Measurements from ENCODE around the gene ERBB4. TPM values are rescaled to one million over a fixed set of nuclear protein-coding genes. Genes with fewer than 3 reads are reported as not detected.

The ERBB4 gene
- total RNA-seq, 1 experiment from 2014 or later: 0.04 TPM

DNA sequence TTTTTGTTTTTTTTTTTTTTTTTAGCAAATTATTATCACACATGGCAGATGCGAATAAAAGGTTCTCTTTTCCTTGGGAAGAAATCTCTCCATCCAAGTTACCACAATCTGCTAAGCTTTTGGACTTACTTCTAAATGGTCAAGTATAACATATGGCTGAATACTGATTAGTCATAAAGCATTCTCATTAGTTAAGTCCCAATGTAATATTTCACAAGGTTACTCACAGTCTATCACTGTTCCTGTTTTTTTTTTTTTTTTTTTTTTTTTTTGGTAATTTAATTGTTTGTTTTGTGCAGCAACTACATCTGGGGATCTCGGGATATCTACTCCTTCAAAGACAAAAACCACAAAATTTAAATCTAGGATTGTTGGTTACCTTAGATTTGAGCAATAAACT is 1210.5 kb downstream of the ERBB4 start:
- Histone ChIP-seq H3K79me1 (ENCODE audit: insufficient read depth, low read depth, low read length, poor library complexity, severe bottlenecking) (no peaks in the 10 kb centered on the region), H3K9ac (ENCODE audit: extremely low read depth, insufficient read length, low read length) (no peak overlapping the region), H3K23me2 (ENCODE audit: insufficient read length, low read depth, low read length, poor library complexity, severe bottlenecking) (no peaks in the 10 kb centered on the region), H2AK5ac (ENCODE audit: insufficient read length, low read length) (no peak overlapping the region), H2BK5ac (ENCODE audit: insufficient read length, low read length) (no peak overlapping the region), H2BK12ac (ENCODE audit: insufficient read length, low read depth, low read length) (no peak overlapping the region), H2BK20ac (ENCODE audit: low read depth, low read length, poor library complexity, severe bottlenecking) (no peak overlapping the region), H3K27ac (ENCODE audit: insufficient read length, low read depth, low read length) (no peak overlapping the region), H2BK120ac (ENCODE audit: low read depth, low read length, poor library complexity, severe bottlenecking) (no peak overlapping the region), H4K5ac (ENCODE audit: insufficient read length, low read depth, low read length) (no peak overlapping the region), H4K91ac (ENCODE audit: insufficient read length, low read depth, low read length) (no peak overlapping the region), H3K4me2 (ENCODE audit: insufficient read depth, insufficient read length, low read length) (no peak overlapping the region), H3K27me3 (ENCODE audit: insufficient read depth, low read length) (no peaks in the 10 kb centered on the region), H4K20me1 (ENCODE audit: control insufficient read depth, insufficient read depth, insufficient read length) (no peaks in the 10 kb centered on the region), H3K18ac (ENCODE audit: insufficient read length, low read depth, low read length) (no peak overlapping the region), H3K23ac (ENCODE audit: insufficient read length, low read depth, low read length) (no peak overlapping the region), H2AFZ (ENCODE audit: low read length) (no peak overlapping the region), H3K79me2 (ENCODE audit: insufficient read depth, low read length) (no peaks in the 10 kb centered on the region), H3K9me3 (ENCODE audit: control insufficient read depth, low read depth, low read length) (no peaks in the 10 kb centered on the region), H3K4ac (ENCODE audit: low read depth, low read length) (no peak overlapping the region), H3T11ph (ENCODE audit: low read length) (no peak overlapping the region), H3K56ac (ENCODE audit: insufficient read length, low read depth, low read length) (no peak overlapping the region), H3K14ac (ENCODE audit: insufficient read depth, low read length) (no peak overlapping the region), H3K4me1 (ENCODE audit: insufficient read depth, low read length) (peaks cover 6% of the 10 kb centered on the region; the same call in 1 of the 2 replicates), H4K8ac (replicated peaks; ENCODE audit: insufficient read length, low read depth, low read length) (no peak overlapping the region), H2BK15ac (ENCODE audit: low read depth, low read length) (no peak overlapping the region)
- Mint-ChIP-seq H3K4me1 (peaks cover 23 to 27% of the 10 kb centered on the region in 2 experiments), H3K36me3 (ENCODE audit: insufficient read depth in 1 of 3, low read depth in 3 of 3) (no peaks in the 10 kb centered on the region), H3K27me3 (ENCODE audit: low read depth) (peaks cover 11% of the 10 kb centered on the region), H3K4me3 (no peak overlapping the region), H3K9me3 (no peaks in the 10 kb centered on the region), H3K27ac (no peak overlapping the region)
- no peak for DNase-seq
- no CpG with 5 or more reads among the region's 2 CpGs for WGBS (ENCODE audit: extremely low coverage, insufficient read length, low lambda C conversion rate)
- TF ChIP-seq, protein P1, sequence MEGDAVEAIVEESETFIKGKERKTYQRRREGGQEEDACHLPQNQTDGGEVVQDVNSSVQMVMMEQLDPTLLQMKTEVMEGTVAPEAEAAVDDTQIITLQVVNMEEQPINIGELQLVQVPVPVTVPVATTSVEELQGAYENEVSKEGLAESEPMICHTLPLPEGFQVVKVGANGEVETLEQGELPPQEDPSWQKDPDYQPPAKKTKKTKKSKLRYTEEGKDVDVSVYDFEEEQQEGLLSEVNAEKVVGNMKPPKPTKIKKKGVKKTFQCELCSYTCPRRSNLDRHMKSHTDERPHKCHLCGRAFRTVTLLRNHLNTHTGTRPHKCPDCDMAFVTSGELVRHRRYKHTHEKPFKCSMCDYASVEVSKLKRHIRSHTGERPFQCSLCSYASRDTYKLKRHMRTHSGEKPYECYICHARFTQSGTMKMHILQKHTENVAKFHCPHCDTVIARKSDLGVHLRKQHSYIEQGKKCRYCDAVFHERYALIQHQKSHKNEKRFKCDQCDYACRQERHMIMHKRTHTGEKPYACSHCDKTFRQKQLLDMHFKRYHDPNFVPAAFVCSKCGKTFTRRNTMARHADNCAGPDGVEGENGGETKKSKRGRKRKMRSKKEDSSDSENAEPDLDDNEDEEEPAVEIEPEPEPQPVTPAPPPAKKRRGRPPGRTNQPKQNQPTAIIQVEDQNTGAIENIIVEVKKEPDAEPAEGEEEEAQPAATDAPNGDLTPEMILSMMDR (conservative IDR thresholded peaks at IDR 0.05): no peak

Small RNA genes lying within 50 kb of the gene (microRNA-seq; reads per million reads assigned to microRNA genes)
- gene MIR548F2 (ENCODE audit: borderline microRNAs expressed): not detected

All from H9 (cell line).